GM19328 (cell line): ENCODE data around the gene ZBTB24.
A peak's percentile ranks its signal among the peaks of the same experiment; 100 is the strongest.

Source experiments
- ATAC-seq: cut with Tn5 transposase; IDR thresholded peaks from one replicate; pipeline ENCODE4 v1.9.1; 2021; ENCODE audit warnings: mild to moderate bottlenecking, moderate library complexity; ENCODE audit not compliant: unreplicated experiment

Gene ZBTB24

DNA sequence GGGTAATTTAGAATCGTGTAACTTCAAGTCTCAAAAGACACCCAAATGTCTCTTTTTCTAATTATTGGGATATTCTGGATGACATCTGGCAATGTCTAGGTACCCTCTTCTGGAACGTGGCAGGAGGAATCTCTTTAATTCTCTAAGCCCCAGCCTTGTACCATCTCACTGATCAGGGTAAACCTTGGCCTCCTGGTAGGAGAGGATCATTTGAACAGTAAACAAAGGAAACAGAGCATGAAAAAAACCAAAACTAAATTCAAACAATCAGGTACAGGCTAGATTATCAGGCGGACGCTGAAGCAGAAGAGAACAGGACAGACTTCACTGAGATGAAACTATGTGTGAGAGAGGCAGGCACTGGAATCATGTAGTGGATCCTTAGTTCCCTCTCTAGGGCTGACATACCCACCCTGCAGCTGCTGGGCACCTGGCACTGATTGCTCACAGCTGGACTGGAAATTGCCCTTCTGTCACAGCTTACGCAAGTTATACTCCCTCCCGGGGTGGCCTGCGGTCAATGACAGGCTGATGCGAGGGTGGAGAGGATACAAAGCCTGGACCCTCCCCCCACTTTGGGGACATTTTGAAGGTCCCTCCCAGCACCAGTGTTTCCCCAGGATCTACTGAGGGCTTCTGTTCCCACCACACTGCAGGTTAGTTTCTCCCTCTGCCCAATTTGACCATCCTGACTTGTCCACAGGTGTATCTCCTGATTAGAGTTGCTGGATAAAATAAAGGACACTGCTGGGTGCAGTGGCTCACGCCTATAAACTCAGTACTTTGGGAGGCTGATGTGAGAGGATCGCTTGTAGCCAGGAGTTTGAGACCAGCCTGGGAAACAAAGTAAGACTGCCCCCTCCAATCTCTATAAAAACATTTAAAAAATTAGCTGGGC lies 20.6 kb upstream of the ZBTB24 start:
- ATAC-seq = no peak

DNA sequence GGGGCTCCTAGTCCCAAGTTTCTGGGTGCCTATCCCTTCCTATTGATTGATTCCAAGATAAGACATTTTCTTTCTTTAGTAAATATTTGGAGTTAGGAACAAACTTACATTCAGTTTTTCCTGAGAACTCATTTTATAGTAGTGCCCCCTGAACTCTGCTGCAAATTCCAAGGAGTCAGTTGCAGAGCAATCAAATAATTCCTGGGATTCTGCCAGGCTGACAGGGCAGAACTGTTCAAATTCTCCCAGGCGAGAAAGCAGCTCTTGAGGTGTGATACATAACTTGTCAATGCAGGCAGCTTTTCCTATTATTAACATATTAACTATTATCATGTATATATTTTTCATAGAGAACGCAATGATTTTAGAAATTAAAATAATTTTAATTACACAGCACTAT lies 15.9 kb upstream of the ZBTB24 start:
- ATAC-seq = no peak

DNA sequence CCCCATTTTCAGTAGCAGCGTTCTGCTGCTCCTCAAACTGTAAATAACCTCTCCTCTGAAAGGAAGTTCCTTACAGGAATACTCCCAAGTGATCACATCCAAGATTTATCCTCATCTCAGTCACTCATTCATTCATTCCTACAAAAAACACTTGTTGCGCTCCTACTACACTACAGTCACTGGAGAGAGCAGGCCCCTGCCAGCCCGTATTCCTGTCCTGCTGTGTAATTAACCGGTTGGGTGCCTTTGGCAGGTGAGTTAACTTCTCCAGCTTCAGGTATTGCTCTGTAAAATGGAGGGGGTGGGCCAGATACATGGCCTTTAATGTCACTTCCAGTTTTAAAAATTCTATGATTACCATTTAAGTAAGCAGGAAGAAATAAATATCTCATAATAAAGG lies 15.0 kb upstream of the ZBTB24 start:
- no peak for ATAC-seq

DNA sequence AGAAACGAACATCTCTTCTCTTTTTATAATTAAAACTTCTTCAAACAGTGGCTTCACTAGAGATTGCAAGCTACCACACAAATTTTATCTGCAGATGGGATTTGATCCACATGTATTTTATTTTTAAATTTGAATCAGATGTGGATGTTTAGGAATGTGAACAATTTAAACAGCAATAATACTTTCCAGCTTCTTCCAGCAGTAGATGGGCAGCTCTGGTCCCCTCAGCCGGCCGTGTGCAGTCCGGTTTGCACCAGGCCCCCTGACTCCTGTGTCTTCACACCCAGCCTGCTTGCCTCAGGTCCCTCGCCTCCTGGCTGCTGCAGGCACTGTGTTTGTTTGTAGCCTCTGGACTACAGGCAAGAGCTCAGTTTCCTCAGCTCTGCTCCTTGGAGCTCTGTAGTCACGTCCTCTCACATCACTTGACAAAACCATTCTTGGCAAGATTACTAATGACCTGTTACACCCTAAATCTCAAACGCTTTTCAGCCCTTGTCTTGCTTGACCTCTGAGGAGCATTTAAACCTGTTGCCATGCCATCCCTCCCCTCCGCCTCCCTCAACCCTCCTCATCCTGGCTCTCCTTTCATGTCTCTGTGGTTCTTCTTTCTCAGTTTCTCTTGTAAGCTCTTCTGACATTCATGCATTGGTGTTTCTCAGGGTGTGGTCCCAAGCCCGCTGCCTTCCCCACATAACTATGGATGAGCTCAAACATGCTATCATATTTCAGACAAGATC lies 13.2 kb upstream of the ZBTB24 start:
- no peak for ATAC-seq

DNA sequence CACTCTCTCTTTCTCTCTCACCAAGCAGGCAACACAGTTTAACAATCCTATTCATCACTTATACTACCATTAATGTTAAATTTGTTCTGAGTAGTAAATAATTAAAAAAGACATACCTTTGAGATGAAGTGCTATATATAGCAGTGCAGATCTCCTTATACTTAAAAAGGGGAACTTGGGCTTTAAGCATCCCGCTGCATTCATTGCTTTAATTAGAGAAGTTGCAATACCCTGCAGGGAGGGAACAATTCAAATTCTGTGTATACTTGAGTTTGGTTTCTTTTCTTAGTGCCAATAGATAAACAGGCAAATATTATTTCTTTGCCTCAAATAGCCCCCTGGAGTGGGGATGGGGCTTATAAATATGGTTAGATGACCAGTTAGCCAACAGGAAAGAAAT lies 10.8 kb upstream of the ZBTB24 start:
- no peak for ATAC-seq

DNA sequence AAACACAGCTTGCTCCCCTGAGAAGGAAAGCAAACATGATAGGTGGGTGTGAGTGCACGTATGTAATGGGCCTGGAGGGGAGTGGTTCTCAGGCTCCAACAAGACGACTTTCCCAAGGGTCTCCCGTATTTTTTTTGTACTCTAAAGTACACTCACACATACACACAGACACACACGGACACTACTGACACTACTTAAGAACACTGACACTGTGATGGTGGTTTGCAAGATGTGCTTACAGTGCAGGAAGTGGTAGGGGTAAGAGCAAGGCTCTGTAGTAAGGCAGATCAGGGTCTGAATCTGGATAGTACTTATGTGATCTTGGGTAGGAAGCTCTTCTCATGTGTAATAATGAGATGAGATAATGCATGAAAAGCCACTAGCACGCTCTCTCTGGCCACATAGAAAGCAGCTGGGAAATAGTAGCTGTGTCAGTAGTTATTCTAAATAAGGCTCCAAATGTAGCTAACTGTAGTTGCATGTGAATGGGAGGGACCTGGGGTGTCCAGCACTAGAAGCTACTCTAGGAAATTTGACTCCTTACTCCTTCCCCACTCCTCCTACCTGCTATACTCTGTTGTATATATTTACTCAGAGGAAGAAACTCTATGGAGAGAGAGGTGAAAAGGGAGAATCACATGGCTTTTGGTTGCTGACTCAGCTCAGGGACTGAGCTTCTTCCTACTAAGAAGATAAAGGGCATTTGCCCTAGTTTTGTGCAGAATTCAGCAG lies 8.4 kb upstream of the ZBTB24 start:
- no peak for ATAC-seq

DNA sequence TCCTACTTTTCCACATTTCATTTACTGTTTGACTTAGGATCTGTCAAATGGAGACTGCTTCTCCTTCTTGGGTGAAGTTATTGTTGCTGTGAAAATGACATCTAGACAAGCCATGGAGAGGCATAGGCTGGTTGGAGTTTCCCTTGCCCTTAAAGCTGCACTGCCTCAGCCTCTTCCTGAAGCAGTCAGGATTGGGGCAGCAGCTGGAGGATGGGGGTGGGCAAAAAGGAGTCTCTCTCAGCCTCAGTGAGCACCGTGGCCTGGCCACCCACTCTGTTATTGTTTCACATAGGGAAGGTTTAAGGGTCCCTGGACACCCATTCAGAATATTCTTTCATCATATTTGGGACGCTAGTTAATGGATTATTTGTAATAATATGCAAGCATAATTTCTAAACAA lies 7.7 kb upstream of the ZBTB24 start:
- ATAC-seq = no peak

DNA sequence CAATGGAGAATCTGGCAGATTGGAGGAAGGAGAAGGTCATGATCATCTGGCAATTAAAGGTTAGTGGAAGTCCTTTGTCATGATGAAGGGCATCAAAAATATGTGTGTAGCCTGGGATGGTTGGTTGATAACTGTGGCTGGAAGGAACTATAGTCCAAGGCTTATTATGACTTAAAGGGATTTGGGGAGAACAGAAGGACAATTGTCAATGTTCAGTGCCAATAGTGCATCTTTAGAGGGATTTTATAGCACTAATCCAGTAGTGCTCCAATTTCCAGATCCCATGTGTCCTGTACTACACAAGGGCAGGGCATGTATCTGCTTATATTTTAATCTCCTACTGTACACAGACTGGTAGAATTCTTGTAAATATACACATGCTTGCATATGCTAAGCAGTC lies 5.0 kb upstream of the ZBTB24 start:
- ATAC-seq = no peak

DNA sequence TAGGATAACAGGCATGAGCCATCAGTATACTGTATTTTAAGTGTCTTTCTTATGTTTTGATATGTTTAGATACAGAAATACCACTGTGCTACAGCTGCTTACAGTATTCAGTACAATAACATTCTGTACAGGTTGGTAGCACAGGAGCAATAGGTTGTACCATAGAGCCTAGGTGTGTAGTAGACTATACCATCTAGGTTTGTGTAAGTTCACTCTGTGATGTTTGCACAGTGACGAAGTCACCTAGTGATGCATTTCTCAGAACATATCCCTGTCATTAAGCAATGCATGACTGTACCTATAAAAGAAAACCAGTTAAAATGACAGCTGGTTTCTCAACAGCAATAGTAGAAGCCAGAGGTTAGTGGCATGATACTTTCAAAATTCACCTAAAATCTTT lies 3.0 kb upstream of the ZBTB24 start:
- ATAC-seq = no peak

DNA sequence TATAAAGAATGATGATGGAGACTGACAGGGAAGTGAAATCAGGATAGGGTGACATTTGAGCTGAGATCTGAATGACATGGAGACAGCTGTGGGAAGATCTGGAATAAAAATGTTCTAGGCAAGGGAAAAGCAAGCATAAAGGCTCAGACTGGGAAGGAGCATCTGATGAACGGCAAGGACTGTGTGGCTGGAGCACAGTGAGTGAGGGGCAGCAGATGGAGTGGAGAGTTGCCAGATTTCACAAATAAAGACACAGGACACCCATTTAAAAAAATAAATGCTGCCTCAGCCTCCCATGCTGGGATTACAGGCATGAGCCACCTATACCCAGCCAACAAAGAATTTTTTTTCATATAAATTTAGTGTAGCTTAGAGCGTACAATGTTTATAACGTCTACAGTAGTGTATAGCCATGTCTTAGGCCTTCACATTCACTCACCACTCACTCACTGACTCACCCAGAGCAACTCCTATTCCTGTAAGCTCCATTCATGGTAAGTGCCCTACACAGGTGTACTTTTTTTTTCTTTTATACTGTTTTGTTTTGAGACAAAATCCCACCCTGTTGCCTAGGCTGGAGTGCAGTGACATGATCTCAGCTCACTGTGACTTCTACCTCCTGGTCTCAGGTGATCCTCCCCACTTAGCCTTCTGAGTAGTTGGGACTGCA lies 2.4 kb upstream of the ZBTB24 start:
- no peak for ATAC-seq

DNA sequence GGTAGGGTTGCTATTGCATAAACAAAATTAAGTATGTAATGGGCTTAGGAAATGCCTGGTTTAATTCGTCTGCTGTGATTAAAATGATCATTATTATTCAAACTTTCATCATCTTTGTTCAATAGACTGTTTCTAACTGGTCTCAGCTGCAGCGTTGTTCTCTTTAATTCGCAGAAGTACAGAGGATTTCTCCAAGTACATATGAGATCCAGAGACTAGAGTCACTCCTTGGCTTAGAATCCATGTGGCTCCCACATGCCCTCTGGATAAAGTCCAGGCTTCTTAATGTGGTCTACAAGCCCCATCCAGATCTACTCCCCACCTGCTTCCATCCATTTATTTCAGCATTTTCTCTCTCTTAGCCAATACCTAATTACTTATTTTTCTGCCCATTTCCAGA lies 1.1 kb upstream of the ZBTB24 start:
- no peak for ATAC-seq

DNA sequence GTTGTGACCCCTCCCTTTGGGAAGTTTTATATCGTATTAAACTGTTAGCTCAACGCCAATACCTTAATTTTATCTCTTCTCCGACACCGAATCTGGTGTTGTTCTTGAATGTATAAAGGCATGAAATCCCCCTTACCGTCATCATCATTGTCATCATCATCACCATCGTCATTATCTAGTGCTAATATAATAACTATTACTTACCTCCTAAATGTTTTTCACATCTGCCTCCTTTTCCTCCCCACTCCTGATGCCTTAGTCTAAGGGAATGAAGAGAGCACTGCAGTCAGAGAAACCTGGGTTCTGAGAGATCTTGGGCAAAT lies 677 bp upstream of the ZBTB24 start:
- ATAC-seq = peak; percentile 2

DNA sequence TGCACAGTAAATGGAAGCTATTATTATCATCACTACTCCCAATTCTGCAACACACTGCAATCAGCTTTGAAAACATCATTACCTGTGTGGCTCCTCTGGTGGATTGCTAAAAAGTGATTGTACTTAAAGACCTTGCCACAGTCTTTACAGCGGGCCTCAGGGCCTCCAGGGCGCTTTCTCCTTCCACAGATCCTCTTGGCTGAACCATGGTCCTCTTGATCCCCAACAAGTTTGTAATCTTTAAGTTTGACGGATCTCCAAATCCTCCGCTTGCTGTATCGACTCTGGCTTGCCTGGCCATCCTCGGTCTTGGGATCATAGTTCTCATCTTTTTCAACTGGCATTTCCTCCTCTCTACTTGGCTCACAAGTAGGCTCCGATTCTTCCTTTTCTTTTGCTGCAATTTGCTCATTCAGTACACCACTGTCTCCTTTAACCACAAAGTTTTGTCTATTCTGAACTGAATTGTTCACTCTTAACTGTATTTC lies 2.0 kb downstream of the ZBTB24 start:
- ATAC-seq = no peak

DNA sequence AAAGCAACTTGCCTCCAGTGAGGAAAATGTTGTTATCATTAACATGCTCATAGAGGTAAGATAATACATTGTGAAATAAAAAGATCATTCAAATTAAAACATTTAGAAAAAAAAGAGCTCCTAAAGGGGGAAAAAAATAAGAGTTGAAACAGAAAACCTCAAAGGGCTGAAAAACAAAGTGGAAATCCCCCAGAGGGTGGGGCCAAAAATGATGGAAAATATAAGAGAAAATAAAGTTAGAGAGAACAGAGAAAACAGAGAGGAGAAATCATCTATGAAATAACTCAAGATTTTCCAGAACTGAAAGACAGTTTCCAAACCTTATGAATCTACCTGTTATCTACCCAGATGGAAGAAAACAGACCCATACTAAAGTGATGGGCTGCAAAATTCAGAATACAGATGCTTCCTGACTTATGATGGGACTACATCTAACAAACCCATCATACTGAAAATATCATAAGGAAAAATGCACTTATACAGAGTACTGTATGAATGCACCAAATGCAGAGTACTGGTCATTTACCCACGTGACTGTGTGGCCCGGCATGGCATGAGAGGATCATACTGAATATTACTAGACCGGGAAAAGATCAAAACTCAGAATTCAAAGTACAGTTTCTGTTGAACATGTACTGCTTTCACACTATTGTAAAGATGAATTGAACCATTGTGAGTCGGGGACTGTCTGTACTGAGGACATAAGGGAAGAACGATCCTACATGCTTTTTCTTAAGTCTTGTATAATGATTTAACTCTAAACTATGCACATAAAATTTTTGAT lies 4.0 kb downstream of the ZBTB24 start:
- no peak for ATAC-seq

DNA sequence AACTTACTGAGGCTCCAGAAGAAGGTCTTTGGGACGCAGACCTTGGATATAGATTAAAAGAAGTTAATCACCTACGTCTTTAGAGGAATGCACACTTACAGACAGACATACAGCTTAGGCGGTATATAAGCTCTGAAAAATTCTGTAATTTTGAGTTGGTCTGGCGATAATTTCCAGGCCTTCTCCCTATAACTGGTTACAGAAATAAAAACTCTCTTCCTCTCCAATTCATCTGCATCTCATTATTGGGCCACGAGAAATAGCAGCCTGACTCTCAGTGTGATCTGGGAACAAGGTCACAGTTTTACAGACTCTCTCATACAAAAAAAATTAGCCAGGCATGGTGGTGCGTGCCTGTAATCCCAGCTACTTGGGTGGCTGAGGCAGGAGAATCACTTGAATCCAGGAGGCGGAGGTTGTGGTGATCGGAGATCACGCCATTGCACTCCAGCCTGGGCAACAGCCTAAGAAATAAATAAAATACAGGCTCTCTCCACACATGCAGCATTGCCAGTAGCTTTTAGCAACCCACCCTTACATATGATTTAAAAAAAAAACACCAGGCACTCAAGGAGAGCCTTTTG lies 4.7 kb downstream of the ZBTB24 start:
- ATAC-seq = no peak

DNA sequence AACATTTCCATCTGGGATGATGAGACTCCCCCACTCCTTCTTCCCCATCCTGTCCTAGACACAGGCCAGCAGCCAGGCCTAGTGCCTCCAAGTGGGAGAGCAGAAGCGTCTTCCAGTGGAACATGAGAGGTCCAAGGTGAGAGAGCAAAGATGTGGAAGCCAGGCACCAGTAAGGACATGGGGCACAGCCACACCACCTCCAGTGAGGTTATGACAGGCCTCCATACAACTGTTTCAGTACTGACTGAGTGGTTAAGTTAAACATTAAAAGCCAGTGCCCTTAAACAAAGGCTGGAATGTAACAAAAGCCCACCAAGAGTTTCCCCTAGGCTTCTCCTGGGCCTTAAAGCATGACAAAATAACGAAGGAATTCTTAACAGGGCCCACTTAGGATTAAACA lies 5.3 kb downstream of the ZBTB24 start:
- no peak for ATAC-seq

DNA sequence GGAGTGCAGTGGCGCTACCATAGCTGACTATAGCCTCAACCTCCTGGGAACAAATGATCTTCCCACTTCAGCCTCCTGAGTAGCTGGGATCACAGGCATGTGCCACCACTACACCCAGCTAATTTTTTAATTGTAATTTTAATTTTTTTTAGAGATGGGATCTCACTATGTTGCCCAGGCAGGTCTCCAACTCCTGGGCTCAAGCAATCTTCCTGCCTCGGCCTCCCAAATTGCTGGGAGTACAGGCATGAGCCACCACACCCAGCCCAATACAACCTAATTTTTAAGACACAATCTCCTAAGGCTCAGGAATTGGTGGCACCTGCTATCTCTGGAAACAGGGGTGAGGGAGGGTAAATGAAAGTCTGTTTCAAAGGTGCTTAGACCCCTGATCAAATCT lies 5.8 kb downstream of the ZBTB24 start:
- no peak for ATAC-seq

DNA sequence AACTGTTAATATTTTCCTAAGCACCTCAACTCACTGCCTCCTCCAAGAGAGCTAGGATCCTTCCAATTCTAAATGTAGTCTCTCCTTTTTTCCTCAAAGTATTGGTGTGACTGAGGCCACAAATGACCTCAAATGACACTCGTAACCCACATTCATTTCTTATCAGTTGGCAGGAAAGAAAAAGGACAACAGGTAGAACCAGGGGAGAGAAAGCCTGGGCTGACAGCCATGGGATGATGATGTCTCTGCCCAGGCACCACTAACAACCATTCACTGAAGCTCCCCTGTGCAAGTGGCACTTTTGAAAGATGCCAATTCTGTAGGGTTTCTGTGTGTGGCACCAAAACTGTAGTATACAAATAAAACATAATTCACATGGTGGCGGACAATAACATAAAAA lies 7.4 kb downstream of the ZBTB24 start:
- ATAC-seq = no peak

DNA sequence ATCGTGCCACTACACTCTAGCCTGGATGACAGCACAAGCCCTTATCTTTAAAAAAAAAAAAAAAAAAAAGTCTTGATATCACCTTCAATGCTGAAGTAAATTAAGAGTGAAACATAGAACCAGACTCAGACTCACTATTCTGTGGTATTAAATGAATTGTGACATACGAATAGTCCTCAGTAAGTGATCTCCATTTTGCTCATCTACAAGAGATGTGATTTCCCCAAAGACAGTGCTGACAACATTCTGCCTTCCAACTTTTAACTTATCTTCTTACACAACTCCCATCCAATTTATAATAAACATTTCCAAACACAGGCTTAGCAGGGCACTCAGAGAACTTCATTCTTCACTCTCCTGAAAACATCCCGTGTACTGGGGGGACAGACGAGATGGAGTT lies 8.0 kb downstream of the ZBTB24 start:
- ATAC-seq = no peak

DNA sequence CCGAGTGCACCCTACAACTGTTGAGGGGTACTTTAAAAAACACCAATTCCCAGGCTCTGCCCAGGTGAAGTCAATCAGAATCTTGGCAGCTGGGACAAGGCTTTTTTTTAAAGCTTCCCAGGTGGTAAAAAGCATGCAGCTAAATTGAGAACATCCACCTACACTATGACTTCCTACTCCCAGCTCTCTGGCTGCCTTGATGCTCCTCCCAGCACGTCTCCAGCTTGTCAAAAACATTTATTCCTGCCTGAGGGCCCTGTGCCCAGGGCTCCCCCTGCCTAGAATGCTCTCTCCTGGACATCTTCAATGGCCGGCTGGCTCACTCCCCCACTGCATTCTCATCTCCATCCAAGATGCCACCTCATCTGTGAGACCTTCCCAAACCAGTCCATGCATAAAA lies 9.9 kb downstream of the ZBTB24 start:
- ATAC-seq = no peak
